GM18867 (cell line): Measurements from ENCODE around the gene CRB3.
"Not testable (repeated sequence)": the region's sequence is repeated elsewhere in the genome, so short reads cannot be mapped to it uniquely, and the experiment has no call there.

Source experiments
- ATAC-seq: cut with Tn5 transposase; IDR thresholded peaks from one replicate; pipeline ENCODE4 v1.9.1; 2021; ENCODE audit warnings: mild to moderate bottlenecking, moderate library complexity; ENCODE audit not compliant: unreplicated experiment

CRB3 gene

DNA sequence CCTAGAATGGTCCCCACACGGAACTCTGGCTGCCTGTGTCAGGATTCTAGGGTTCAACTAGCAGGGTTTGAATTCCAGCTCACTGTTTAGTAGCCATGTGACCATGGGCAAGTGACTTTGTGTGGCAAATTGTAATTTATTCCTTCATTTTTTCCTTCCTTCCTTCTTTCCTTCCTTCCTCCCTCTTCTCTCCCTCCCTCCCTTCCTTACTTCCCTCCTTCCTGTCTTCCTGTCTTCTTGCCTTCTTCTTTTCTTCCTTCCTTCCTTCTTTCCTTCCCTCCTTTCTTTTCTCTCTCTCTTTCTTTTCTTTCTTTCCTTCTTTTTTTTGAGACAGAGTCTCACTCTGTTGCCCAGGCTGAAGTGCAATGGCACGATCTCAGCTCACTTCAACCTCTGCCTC is 26.1 kb downstream of the CRB3 start:
- no peak for ATAC-seq

DNA sequence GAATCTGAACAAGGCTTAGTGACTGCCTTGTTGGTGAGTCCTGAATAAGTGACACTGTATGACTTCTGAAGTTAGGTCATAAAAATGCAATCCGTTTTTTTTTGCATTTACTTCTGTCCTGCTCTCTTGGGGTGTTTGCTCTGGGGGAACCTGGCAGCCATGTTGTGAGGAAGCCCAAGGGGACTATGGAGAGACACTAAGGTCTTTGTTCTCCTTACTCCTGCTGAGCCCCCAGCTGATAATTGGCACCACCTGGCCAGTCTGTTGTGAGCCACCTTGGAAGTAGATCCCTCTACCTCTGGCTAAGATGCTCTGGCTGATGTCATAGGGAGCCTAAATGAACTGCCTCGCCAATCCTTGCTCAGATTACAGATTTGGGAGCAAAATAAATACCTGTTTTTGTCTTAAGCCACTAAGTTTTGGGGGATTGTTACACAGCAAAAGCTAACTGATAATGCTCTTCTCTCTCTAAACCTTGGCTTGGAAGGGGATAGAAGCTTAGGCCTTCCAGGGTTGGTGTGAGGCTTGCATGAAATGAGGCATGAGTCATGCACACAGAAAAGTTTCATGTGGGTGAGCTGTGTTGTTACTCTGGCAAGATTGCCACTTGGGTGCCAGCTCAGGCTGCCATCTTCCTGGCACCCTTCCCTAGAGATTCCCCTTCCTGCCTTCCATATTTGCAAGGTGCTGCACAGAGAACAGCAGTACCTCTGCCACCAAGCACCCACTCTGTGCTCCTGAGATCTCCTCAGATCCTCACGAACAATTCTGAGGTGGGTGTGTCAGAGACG is 27.9 kb downstream of the CRB3 start:
- ATAC-seq: no peak

DNA sequence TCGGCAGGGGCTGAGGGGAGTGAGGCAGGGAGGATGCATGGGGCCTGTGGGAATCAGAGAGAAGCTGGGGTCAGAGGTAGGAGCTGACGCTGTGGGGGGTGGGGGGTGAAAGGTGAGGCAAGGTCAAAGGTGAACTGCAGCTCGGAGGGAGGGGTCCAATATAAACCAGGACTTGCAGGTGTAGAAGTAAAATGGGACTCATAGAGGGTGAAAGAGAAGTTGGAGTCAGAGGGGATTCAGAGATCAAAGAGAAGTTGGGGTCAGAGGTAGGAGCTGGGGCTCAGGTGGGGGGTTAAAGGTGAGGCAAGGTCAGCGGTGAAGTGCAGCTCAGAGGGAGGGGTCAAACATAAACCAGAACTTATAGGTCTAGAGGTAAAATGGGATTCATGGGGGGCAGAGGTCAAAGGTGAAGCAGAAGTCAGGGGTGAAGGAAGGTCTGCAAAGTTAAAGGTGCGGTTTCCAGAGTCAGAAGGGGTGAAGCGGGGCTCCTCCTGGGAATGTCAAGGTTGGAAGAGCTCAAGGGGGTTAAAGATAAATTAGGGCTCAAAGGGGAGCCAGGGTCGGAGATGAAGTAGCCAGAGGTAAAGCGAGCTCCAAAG is 30.5 kb downstream of the CRB3 start:
- no peak for ATAC-seq

DNA sequence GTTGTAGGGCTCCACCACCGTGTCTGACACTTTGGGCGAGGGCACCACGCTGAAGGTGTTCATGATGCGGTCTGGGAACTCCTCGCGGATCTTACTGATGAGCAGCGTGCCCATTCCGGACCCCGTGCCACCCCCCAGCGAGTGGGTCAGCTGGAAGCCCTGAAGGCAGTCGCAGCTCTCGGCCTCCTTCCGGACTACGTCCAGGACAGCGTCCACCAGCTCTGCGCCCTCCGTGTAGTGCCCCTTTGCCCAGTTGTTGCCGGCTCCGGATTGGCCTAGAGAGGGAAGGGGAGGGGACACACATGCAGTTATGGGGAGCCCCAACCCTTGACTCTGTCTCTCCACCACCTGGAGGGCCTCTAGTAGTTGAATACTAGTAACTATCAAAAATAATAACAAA is 31.9 kb downstream of the CRB3 start:
- ATAC-seq: no peak

DNA sequence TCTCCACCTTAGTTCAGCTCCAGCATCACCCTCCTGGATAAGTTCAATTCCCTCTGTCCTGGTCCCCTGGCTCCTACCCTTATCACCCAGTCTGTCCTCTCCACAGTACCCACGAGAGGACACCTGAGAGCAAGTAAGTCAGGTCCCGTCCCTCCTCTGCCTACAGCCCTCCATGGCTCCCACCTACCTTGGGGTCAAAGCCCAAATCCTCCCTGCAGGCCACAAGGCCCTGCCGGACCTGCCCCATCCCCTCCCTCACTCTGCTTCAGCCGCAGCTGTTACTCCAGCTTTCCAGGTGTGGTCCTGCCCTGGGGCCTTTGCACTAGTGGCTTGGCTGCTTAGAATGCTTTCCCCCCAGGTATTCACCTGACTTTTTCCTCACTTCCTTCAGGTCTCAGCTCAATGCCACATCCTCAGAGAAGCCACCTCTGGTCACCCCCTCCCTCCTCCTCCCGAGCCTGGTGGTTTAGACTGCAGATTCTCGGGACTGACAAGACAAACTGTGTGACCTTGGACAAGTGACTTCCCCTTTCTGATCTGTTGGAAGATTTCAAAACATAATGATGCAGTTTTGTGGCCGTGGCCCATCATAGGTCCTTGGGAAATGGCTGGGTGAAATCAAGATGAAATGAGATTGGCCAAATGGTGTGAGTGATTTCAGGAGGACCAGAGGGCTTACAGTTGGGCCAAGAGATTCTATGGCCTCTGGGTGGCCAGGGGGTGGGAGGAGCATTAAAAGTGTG is 34.4 kb downstream of the CRB3 start:
- no peak for ATAC-seq

DNA sequence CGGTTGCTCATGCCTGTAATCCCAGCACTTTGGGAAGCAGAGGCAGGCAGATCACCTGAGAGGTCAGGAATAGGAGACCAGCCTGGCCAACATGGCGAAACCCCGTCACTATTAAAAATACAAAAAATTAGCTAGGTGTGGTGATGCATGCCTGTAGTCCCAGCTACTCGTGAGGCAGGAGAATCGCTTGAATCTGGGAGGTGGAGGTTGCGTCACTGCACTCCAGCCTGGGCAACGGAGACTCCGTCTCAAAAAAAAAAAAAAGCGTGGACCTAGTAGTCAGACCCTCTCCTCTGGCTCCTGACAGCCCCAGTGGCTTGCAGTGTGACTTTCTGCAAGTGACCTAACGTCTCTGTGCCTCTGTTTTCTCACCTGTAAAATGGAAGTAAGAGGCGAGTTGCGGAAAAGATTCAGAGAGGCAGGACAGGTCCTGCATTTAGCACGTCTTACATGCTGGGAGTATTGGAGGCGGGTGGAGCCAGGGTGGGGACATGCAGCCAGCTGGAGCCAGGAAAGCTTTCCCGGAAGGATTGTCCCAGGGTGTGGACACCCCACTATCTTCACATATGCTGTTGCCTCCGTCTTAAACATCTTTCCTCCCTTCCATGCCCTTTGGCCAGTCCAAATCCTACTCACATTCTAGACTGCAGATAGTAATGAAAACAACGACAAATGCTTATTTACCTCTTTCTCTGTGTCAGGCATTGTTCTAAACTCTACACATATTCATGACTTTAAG is 35.1 kb downstream of the CRB3 start:
- ATAC-seq: no peak

DNA sequence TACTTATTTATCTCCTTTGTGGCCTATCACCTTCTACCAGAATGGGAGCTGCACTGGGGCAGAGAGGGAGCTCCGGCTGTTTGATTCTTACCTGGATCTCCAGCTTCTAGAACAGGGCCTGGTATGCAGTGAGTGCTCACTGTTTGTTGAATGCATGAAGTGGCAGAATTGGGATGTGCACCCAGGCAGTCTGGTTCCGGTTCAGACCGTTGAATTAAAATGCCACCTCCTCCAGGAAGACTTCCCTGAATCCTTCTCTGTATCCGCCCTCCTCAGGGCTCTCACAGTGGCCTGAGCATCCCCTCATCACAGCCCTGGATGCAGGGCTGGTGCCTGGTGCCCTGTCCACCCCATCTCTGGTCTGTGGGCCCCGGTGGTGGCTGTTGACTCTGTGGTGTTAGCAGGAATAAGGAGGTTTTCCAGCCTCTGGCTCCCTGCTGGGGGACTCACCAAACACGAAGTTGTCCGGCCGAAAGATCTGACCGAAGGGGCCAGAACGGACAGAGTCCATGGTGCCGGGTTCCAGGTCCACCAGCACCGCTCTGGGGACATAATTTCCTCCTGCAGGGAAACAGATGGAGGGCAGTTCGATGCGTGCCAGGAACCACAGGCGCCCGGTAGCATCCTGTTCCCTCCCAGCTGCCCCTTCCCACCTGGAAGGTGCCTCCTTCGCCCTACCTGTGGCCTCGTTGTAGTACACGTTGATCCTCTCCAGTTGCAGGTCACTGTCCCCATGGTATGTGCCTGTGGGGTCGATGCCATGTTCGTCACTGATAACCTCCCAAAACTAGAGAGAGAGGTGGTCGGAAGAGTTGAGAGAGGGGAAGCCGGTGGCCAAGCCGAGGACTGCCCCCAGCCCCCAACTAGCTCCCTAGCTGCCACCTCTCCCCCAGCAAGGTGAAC is 37.0 kb downstream of the CRB3 start:
- no peak for ATAC-seq

DNA sequence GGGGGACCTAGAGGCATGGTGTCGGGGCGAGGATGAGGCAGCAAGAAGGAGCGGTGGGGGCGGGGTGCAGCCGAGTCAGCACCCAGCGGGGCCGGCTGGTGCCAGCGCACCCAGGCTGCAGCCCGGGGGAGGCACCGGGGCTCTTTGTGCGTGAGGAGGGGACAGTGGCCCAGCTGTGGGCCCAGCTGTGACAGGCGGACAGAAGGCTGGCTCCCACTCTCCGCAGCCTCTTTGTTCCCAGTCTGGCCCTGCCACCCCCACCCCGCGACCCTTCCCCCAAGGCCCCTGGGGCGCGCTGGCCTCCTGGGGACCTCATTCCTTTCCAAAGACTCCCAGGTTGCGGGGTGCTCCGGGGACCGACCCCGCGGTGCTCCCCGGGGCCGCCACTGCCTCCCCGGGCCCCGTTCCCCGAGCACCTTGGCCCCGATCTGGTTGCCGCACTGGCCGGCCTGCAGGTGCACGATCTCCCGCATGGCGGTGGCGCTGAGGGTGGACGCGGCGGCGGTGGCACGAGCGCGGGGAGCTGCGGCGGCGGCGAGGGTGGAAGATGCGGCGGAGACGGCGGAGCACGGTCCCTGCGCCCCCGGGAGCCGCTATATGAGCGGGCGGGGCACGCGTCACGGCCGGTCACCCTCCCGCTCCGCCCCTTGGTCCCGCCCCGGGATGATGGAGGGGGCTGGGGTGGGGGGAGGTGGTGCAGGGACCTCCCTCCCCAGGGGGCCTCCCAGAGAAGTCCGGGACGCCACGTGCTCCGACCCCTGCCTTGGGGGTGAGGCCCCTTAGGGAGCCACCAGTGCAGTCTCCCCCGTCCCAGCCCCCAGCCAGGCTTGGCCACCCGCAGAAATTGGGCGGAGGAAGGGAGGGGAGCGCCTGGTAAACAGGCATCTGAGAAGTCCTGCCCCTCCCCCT is 37.9 kb downstream of the CRB3 start, which contains the start of gene TUBB4A:
Gene TUBB4A (minus strand): TSS at position 570 of the 909 bp plus-strand sequence. CDS start 97 bp downstream, at position 473.
- ATAC-seq: no peak

DNA sequence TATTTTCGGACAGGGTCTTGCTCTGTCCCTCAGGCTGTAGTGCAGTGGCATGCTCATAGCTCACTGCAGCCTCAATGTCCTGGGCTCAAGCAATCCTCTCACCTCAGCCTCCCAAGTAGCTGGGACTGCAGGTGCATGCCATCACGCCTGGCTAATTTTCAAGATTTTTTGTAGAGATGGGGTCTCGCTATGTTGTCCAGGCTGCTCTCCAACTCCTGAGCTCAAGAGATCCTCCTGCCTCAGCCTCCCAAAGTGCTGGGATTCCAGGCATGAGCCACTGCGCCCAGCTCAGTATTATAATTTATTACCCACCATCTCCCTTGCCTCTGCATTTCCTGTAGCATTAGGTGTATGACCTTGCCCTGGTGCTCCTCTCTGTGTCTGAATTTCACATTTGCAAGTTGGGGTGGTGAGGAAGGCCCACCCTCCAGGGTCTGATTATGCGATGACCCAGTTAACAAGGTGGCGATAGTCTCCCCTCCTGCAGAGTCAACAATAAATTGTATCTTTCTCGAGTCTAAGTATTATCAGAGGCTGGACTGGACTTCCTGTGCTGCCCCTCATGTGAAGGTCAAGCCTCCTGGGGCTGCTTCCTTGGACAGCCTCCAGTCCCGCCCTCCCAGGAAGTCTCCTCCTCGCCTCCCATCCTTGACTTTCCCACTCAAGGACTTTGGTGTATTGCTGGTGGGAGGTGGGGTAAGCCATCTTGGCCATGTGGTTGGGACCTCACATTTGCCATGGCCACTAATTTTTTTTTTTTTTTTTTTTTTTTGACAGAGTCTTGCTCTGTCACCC is 39.5 kb downstream of the CRB3 start:
- ATAC-seq: no peak

DNA sequence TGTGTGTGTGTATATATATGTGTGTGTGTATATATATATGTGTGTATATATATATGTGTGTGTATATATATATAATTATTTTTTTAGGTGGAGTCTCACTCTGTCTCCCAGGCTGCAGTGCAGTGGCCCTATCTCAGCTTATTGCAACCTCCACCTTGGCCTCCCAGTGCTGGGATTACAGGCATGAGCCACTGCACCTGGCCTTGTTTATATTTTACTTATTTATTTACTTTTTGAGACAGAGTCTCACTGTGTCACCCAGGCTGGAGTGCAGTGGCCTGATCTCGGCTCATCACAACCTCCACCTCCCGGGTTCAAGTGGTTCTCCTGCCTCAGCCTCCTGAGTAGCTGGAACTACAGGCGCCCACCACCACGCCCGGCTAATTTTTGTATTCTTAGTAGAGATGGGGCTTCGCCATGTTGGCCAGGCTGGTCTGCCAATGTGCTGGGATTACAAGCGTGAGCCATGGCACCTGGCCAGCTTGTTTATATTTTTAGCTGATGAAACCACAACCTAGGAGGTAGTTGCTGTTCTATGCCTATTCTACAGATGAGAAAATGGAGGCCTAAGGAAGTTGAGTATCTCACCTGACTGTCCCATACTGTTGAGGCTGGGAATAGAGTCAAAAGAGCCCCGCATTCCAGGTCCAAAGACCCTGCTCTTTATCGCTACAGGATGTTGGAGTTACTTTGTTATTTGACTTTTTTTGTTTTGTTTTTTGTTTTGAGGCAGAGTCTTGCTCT is 44.1 kb downstream of the CRB3 start:
- not testable (repeated sequence) for ATAC-seq

DNA sequence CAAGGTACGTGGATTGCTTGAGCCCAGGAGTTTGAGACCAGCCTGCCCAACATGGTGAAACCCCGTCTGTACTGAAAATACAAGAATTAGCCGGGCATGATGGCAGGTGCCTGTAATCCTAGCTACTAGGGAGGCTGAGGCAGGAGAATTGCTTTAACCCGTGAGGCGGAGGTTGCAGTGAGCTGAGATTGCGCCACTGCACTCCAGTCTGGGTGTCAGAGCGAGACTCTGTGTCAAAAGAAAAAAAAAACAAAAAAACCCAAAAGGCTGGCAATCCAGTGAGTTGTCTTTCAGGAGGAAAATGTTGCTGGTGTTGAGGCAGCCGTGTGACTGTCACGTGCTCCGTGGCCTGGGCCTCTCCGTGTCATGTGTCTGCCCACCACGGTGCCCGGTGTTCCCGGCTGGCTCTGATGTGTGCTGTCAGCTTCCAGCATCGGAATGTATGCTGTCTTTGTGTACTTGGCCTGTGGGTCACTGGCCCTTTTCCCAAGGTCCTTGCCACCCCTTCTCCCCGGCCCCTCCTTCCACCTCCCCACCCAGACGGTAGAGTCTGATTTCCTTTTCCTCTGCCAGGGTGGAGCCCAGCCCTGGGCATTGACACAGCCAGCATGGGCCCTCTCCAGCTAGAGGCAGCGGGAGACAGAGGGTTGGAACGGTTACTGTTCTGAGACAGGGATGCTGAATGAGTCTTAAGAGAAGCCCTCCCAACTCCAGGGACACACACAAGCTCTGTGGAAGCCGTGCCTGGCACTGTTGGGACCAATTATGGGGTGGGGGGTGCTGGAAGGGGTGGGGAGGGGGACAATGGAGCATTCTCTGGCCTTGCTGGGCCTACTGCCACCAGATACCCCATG is 45.3 kb downstream of the CRB3 start:
- no peak for ATAC-seq

DNA sequence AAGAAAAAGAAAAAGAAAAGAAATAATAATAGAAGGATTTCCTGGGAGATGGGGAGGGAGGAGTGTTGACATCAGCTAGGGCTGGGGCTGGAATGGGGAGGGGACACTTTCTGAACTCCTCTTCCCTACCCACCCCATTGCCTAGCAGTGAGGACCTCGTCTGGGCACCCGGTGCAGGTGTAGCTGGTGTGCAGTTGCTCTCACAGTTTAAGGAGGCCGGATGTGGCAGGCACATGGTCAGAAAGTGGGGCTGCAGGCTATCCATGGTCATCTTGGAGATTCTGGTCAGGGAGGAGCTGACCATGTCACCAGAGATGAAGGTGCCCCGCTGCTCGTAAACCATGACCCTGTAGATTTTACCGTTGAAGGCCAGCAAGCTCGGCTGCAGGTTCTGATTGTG is 46.5 kb downstream of the CRB3 start:
- ATAC-seq: no peak

DNA sequence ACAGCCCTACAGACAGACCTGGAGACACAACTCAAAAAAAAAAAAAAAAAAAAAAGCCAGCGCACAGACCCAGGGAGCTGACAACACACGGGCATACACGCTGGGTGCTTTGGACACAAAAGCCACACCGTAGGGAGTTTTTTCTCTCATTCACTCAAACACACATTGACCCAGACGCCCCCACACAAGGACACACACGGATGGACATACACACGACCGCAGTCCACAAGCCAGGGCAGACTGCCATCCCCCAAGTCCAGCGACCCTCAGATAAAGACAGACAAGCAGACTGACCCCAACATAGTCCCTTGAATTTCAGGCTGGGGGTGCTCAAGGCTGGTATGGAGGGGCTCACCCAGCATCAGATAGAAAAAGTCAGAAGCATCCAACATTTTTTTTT is 50.0 kb downstream of the CRB3 start:
- ATAC-seq: no peak

DNA sequence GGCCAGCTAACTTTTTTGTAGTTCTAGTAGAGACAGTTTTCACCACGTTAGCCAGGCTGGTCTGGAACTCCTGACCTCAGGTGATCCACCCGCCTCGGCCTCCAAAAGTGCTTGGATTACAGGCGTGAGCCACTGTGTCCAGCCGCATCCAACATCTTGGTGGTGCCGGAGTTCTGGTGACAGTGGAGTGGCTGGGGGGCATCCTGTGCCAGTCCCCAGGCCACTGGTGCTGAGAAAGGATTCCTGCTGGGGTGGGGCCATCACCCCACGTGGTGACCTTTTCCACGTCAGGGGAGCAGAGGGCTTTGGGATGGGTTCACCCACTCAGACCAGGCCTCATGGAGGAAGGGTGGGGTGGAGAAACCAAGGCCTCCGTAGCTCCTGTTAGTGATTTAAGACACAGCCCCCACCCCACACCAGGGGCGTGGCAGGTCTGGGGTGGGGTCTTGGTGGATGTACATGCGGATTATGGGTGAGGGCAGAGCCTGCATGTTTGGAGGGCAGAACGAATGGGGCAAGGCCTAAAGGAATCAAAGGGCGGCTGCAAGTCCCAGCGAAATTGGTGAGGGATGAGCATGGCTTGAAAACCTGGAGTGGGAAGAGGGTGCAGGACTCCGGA is 51.0 kb downstream of the CRB3 start:
- ATAC-seq: no peak

DNA sequence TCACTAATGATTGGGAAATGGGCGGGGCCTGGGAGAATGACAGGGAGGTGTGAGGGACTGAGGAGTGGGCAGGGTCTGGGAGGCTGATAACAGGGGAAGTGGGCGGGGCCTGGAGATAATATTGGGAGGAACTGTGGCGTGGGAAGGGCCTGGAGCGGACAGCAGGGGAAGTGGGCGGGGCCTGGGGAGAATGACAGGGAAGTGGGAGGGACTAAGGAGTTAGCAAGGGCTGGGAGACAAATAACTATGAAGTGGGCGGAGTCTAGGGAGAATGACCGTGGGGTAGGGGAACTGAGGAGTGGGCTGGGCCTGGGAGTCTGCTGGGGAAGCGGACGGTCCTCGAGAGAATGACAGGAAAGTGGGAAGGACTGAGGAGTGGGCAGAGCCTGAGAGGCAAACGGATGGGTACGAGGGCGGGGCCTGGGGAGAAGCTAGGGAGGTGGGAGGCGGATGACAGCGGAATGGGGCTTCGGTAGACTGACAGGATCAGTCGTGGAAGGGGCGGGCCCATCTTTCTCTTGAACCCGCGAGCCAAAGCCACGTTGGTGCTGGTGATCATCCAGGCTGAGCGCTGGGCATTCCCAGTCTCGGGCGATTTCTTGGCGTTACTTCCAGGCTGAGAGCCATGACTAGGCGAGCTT is 52.1 kb downstream of the CRB3 start:
- peak; percentile 48 for ATAC-seq
